Measurements from ENCODE around the gene MACC1. TPM values are rescaled to one million over a fixed set of nuclear protein-coding genes. Genes with fewer than 3 reads are reported as not detected.

Gene MACC1
- total RNA-seq, 4 donors from 2014 or later: 15.4 to 18.5 (median 15.8) TPM

GRCh38 chr7:20176578-20177242 lies 40.5 kb downstream of the MACC1 start:
- TF ChIP-seq POLR2A (IDR thresholded peaks at IDR 0.05): no peak
- TF ChIP-seq, protein P1, sequence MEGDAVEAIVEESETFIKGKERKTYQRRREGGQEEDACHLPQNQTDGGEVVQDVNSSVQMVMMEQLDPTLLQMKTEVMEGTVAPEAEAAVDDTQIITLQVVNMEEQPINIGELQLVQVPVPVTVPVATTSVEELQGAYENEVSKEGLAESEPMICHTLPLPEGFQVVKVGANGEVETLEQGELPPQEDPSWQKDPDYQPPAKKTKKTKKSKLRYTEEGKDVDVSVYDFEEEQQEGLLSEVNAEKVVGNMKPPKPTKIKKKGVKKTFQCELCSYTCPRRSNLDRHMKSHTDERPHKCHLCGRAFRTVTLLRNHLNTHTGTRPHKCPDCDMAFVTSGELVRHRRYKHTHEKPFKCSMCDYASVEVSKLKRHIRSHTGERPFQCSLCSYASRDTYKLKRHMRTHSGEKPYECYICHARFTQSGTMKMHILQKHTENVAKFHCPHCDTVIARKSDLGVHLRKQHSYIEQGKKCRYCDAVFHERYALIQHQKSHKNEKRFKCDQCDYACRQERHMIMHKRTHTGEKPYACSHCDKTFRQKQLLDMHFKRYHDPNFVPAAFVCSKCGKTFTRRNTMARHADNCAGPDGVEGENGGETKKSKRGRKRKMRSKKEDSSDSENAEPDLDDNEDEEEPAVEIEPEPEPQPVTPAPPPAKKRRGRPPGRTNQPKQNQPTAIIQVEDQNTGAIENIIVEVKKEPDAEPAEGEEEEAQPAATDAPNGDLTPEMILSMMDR (IDR thresholded peaks at IDR 0.05): no peak
- intact Hi-C loops (cut with DNase I; ENCODE audit: low total_unique reads): no loop called here

GRCh38 chr7:20173828-20174227 lies 43.4 kb downstream of the MACC1 start:
- H3K4me3 ChIP-seq (ENCODE audit: low read depth, poor library complexity, severe bottlenecking): no peak overlapping the region
- WGBS, 2 donors: 73 to 74% methylated on average over 2 of the region's 2 CpGs
- intact Hi-C loops (cut with DNase I; ENCODE audit: low total_unique reads): loop anchor here (2.0 kb wide), 1 partner anchor 15 kb away; no protein-coding TSS in a partner anchor
- no peak for DNase-seq (ENCODE audit: low spot score in 2 of 2)
- TF ChIP-seq, protein P1 (IDR thresholded peaks at IDR 0.05): no peak
- no peak for TF ChIP-seq POLR2A (IDR thresholded peaks at IDR 0.05)

More at GRCh38 chr7:20176578-20177242, 40.5 kb downstream of the MACC1 start:
- no peak overlapping the region for H3K4me3 ChIP-seq (ENCODE audit: low read depth, poor library complexity, severe bottlenecking)
- 62 to 69% methylated on average over 6 of the region's 6 CpGs for WGBS, 2 donors
- no peak for DNase-seq (ENCODE audit: low spot score in 2 of 2)

DNA sequence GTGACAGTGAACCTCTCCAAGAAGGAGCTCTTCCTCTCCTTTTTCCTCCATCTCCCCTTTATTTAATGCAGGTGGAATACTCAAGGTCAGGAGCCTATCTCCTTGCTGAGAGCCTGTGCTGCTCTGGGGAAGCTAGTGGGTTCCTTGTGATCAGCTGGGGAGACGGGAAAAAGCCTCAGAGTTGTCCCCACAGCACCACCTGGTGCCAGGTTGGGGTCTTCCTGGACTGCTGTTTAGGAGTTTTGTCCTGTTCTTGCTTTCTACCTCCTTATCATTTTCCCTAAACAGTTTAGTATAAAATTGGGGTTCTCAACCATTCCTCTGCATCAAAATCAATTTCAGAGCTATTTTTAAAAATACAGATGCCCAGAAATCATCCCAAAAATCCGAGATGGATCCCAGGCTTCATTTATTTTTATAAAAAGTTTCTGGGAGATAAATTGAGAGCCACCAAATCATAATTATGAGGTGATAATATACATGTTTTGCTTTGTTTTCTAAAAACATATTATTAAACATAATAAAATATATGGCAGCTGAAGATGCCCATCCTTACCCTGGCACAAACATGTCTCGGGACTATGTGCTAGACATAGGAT lies 44.3 kb downstream of the MACC1 start:
- WGBS, 2 donors: 43 to 53% methylated on average over 3 of the region's 3 CpGs
- DNase-seq (ENCODE audit: low spot score in 2 of 2): peak; percentile 32 to 85
- H3K4me3 ChIP-seq (ENCODE audit: low read depth, poor library complexity, severe bottlenecking): no peak overlapping the region
- TF ChIP-seq, protein P1 (IDR thresholded peaks at IDR 0.05): no peak
- TF ChIP-seq POLR2A (IDR thresholded peaks at IDR 0.05): no peak
- intact Hi-C loops (cut with DNase I; ENCODE audit: low total_unique reads): loop anchor here (2.0 kb wide), 1 partner anchor 16 kb away; no protein-coding TSS in a partner anchor

GRCh38 chr7:20170633-20171032 lies 46.6 kb downstream of the MACC1 start:
- TF ChIP-seq, protein P1 (IDR thresholded peaks at IDR 0.05): no peak
- no peak for TF ChIP-seq POLR2A (IDR thresholded peaks at IDR 0.05)
- intact Hi-C loops (cut with DNase I; ENCODE audit: low total_unique reads): no loop called here
- WGBS, 2 donors: 65 to 68% methylated on average over 2 of the region's 2 CpGs
- no peak for DNase-seq (ENCODE audit: low spot score in 2 of 2)
- H3K4me3 ChIP-seq (ENCODE audit: low read depth, poor library complexity, severe bottlenecking): no peak overlapping the region

DNA sequence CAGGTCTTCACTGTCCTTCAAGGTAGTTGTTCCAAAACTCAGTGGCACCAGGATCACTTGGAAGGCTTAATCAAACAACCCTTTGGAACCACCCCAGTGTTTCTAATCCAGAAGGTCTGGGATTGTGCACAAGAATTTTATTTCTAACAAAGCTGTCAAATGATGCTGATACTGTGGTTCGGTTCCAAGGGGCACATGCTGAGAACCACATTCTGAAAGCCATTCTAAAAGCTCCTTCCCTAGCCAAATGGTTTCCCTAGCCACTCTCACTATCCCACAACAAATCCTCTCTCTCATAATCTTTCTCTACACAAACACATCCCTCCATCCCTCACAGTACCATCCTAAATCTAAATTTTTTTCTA lies 52.1 kb downstream of the MACC1 start:
- H3K4me3 ChIP-seq (ENCODE audit: low read depth, poor library complexity, severe bottlenecking): no peak overlapping the region
- 41 to 86% methylated on average over 1 of the region's 1 CpG for WGBS, 2 donors
- TF ChIP-seq POLR2A (IDR thresholded peaks at IDR 0.05): no peak
- TF ChIP-seq, protein P1 (IDR thresholded peaks at IDR 0.05): no peak
- intact Hi-C loops (cut with DNase I; ENCODE audit: low total_unique reads): no loop called here
- no peak for DNase-seq (ENCODE audit: low spot score in 2 of 2)
